ENCODE results near the gene COL5A1. TPM values are rescaled to one million over a fixed set of nuclear protein-coding genes. Genes with fewer than 3 reads are reported as not detected.
A peak's percentile ranks its signal among the peaks of the same experiment; 100 is the strongest.

The COL5A1 gene
- total RNA-seq, 1 experiment from 2014 or later: 9.5 TPM

DNA sequence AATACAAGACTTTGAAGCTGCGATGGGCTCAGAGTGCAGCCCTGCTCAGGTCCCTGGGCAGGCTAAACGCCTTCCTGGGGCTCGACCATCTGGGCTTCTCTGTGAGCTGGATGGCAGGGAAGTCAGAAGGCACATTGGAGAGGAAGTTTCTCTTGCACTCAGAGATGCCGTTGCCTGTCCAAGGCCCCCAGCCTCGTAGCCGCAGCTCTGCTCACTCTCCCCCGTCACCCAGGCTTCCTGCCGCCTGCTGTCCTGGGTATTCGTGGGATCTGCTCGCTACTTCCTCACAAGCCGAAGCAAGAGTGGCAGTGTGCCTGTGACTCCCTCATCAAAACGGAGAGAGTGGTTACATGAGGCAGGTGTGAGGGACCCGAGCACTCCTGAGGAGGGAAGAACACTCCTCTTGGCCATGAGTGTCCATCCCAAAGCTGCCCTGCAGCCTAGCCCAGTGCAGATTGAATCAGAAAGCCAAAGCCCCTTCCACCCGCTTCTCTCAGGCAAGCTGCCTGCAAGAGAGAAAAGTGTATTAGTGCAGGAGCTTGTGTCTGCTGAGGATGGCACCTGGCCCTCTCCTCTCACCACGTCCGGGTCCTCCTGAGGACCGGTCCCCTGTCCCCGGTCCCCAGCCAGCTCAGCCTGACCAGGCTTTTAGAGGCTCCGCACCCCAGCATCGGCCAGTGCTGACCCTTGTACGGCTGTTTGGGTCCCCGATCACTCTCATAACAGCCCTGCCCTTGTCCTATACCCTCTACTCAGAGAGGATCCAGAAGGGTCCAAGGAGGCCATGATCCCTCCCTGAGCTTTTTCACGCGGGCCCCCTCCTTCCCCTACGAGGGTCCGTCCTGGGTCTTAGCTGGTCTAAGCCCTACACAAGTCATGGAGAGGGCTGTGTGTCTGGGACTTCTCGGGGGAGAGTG, 246.3 kb downstream of the COL5A1 start:
- Histone ChIP-seq H3K27me3 (ENCODE audit: insufficient read depth, low read length) (no peaks in the 10 kb centered on the region), H2BK5ac (ENCODE audit: insufficient read length, low read length) (no peak overlapping the region), H3K18ac (ENCODE audit: insufficient read length, low read depth, low read length) (no peak overlapping the region), H3K4me1 (ENCODE audit: insufficient read depth, low read length) (no peaks in the 10 kb centered on the region), H3K9ac (ENCODE audit: extremely low read depth, insufficient read length, low read length) (no peak overlapping the region), H2AK5ac (ENCODE audit: insufficient read length, low read length) (no peak overlapping the region), H3K4me2 (ENCODE audit: insufficient read depth, insufficient read length, low read length) (no peak overlapping the region), H2BK120ac (ENCODE audit: low read depth, low read length, poor library complexity, severe bottlenecking) (no peak overlapping the region), H3K23me2 (ENCODE audit: insufficient read length, low read depth, low read length, poor library complexity, severe bottlenecking) (no peaks in the 10 kb centered on the region), H3K79me1 (ENCODE audit: insufficient read depth, low read depth, low read length, poor library complexity, severe bottlenecking) (no peaks in the 10 kb centered on the region), H3K4ac (ENCODE audit: low read depth, low read length) (no peak overlapping the region), H3T11ph (ENCODE audit: low read length) (no peak overlapping the region), H3K14ac (ENCODE audit: insufficient read depth, low read length) (peak overlapping the region; percentile 28; the same call in 1 of the 2 replicates), H2BK12ac (ENCODE audit: insufficient read length, low read depth, low read length) (no peak overlapping the region), H2BK20ac (ENCODE audit: low read depth, low read length, poor library complexity, severe bottlenecking) (no peak overlapping the region), H2AFZ (ENCODE audit: low read length) (no peak overlapping the region), H3K9me3 (ENCODE audit: control insufficient read depth, low read depth, low read length) (no peaks in the 10 kb centered on the region), H3K56ac (ENCODE audit: insufficient read length, low read depth, low read length) (no peak overlapping the region), H4K5ac (ENCODE audit: insufficient read length, low read depth, low read length) (no peak overlapping the region), H3K79me2 (ENCODE audit: insufficient read depth, low read length) (no peaks in the 10 kb centered on the region), H3K27ac (ENCODE audit: insufficient read length, low read depth, low read length) (no peak overlapping the region), H4K20me1 (ENCODE audit: control insufficient read depth, insufficient read depth, insufficient read length) (no peaks in the 10 kb centered on the region), H4K8ac (replicated peaks; ENCODE audit: insufficient read length, low read depth, low read length) (no peak overlapping the region), H3K23ac (ENCODE audit: insufficient read length, low read depth, low read length) (no peak overlapping the region), H2BK15ac (ENCODE audit: low read depth, low read length) (no peak overlapping the region), H4K91ac (ENCODE audit: insufficient read length, low read depth, low read length) (no peak overlapping the region)
- Mint-ChIP-seq H3K36me3 (ENCODE audit: insufficient read depth in 1 of 3, low read depth in 3 of 3) (no peaks in the 10 kb centered on the region), H3K9me3 (no peaks in the 10 kb centered on the region; a peak in 1 of 5 replicates), H3K27me3 (ENCODE audit: low read depth) (no peaks in the 10 kb centered on the region; the same call in 1 of the 2 replicates), H3K4me3 (no peak overlapping the region), H3K4me1 (peaks cover 0 to 4% of the 10 kb centered on the region in 2 experiments; a peak in 2 of 4 replicates), H3K27ac (no peak overlapping the region; a peak in 2 of 7 replicates)
- TF ChIP-seq, protein P1, sequence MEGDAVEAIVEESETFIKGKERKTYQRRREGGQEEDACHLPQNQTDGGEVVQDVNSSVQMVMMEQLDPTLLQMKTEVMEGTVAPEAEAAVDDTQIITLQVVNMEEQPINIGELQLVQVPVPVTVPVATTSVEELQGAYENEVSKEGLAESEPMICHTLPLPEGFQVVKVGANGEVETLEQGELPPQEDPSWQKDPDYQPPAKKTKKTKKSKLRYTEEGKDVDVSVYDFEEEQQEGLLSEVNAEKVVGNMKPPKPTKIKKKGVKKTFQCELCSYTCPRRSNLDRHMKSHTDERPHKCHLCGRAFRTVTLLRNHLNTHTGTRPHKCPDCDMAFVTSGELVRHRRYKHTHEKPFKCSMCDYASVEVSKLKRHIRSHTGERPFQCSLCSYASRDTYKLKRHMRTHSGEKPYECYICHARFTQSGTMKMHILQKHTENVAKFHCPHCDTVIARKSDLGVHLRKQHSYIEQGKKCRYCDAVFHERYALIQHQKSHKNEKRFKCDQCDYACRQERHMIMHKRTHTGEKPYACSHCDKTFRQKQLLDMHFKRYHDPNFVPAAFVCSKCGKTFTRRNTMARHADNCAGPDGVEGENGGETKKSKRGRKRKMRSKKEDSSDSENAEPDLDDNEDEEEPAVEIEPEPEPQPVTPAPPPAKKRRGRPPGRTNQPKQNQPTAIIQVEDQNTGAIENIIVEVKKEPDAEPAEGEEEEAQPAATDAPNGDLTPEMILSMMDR (conservative IDR thresholded peaks at IDR 0.05): no peak
- WGBS (ENCODE audit: extremely low coverage, insufficient read length, low lambda C conversion rate): no CpG with 5 or more reads among the region's 27 CpGs
- peak; percentile 25 for DNase-seq
